ENCODE measurements around the gene SMCO3. TPM values are rescaled to one million over a fixed set of nuclear protein-coding genes. Genes with fewer than 3 reads are reported as not detected.
"Not testable (repeated sequence)": the region's sequence is repeated elsewhere in the genome, so short reads cannot be mapped to it uniquely, and the experiment has no call there.

Gene SMCO3
- total RNA-seq, 2 donors from 2014 or later: 0.57 to 1.4 TPM

- no peak for DNase-seq (ENCODE audit: low spot score)
- intact Hi-C loops (cut with DNase I): no loop called here
These were observed 33.1 kb downstream of the SMCO3 start for GRCh38 chr12:14780859-14781258.

DNA sequence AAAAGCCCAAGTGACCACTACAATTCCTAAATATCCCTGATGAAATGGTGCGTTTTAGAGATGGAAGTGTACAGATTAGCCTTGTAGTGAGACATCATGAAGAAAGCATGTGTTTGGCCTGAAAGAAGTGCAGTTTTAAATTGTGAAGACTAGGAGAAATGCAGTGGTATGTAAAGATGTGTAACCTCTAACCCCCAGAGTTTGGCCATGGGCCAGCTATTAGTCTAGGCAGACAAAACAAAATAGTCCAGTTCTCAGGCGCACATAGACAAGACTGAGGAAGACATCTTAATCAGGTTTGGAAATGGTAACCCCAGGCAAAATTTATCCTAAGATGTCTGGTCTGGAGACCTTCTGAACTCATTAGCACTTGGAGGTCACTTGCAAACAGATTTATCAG, 34.1 kb downstream of the SMCO3 start:
- no peak for DNase-seq (ENCODE audit: low spot score)
- intact Hi-C loops (cut with DNase I): no loop called here

DNA sequence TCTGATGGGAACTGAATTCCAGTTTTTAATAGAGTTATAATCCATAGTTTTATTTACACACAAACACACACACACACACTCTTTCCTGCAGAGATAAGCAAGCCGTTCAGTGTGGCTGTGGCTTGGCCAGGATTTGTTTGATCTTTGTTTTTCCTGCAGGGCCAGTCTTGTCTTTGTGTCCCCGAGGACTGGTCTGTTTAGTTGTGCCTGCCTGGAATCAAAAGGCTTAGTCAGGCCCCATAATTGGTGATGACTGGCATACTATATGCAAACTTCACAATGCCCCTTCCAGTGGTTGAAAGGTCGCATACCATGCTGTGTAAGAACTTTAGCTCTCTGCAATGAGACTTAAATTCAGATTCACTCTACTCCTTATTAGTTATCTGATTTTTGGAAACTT, 36.7 kb downstream of the SMCO3 start:
- DNase-seq (ENCODE audit: low spot score): no peak
- intact Hi-C loops (cut with DNase I): no loop called here

DNA sequence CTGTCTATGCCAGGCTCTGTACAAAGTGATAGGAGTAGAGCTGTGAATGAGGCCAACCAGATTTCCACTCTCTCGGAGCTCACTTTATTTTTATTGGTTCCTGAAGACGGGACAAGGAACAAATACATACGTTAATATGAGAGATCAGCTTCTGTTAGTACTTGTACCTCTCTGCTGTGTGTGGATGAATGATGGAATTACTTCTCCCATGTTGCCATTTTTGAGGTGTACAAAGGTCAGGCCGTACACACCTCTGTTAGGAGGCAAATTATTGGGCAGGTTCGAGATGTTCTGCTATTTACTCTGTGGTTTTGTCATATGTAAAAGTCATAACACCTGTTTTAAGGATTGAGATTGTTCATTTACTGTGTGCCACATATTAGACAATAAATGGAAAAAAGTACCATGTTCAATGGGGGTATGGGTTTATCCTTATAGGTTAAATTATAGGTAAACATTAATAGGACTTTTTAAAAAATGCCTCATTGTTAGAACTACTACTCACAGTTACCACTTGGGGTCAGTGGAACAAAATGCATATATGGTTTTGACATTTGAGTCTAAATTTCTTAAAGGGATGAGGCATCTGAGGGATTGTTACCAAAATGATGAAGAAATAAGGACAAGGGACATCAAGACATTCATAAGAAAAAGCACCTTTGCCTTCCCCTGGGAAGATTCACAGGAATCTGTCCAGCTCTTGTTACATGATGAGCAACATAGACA, 37.6 kb downstream of the SMCO3 start:
- intact Hi-C loops (cut with DNase I): no loop called here
- DNase-seq (ENCODE audit: low spot score): no peak

- intact Hi-C loops (cut with DNase I): no loop called here
- DNase-seq (ENCODE audit: low spot score): no peak
These were observed 38.4 kb downstream of the SMCO3 start for GRCh38 chr12:14775636-14775980.

GRCh38 chr12:14774906-14775635, 38.9 kb downstream of the SMCO3 start:
- intact Hi-C loops (cut with DNase I): no loop called here
- DNase-seq (ENCODE audit: low spot score): peak; percentile 84

- intact Hi-C loops (cut with DNase I): no loop called here
- DNase-seq (ENCODE audit: low spot score): peak; percentile 99
These were observed 39.7 kb downstream of the SMCO3 start for GRCh38 chr12:14774074-14774905.

GRCh38 chr12:14773685-14774073, 40.3 kb downstream of the SMCO3 start:
- no peak for DNase-seq (ENCODE audit: low spot score)
- intact Hi-C loops (cut with DNase I): no loop called here

GRCh38 chr12:14772946-14773345, 41.0 kb downstream of the SMCO3 start:
- intact Hi-C loops (cut with DNase I): no loop called here
- DNase-seq (ENCODE audit: low spot score): no peak

GRCh38 chr12:14771651-14772137, 42.3 kb downstream of the SMCO3 start:
- no peak for DNase-seq (ENCODE audit: low spot score)
- intact Hi-C loops (cut with DNase I): no loop called here

GRCh38 chr12:14770496-14771461, 43.2 kb downstream of the SMCO3 start:
- intact Hi-C loops (cut with DNase I): no loop called here
- DNase-seq (ENCODE audit: low spot score): peak; percentile 95

- peak; percentile 93 for DNase-seq (ENCODE audit: low spot score)
- intact Hi-C loops (cut with DNase I): no loop called here
These were observed 44.0 kb downstream of the SMCO3 start for GRCh38 chr12:14769969-14770495.

DNA sequence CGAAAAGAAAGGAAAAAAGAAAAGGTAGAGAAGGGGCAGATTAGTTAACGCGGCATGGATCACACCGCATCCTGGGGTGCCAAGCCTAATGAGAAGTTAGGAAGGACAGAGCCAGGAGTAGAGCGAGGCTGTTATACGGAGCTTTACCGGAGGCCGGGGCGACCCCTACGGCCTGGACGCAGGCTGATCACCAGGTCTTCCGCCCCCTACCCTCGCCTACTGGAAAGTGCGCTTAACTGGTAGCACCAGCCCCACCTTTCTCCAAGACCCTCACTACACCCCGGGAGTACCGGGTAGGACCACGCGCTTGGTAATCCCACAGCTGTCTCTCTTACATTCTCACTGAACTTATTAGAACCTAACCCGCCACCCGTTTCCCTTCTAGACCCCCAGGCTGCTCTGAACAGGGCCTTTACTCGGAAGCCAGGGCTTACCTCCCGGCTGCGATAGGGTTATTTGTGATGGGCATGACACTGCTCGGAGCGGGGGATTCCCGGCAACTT, 44.5 kb downstream of the SMCO3 start:
- DNase-seq (ENCODE audit: low spot score): no peak
- intact Hi-C loops (cut with DNase I): no loop called here

DNA sequence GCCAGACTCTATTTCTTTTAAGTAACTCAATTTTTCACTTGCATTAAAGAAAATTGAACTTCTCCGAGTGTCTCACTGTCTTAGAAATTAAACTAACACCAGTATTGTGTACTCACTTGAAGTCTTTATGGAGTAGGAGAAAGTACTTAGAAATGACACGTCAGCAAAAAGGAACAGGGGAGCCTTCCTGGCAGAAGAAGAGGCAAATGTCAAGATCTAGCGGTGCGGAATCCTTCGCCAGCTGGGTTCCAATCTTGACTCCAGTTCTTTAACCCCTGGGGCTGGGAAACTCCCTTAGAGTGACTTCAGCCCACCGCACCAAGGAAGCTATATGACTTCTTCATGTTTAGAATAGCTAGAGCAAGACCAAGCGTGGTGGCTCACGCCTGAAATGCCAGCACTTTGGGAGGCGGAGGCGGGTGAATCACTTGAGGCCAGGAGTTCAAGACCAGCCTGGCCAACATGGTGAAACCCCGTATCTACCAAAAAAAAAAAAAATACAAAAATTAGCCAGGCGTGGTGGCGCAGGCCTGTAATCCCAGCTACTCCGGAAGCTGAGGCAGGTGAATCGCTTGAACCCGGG, 45.1 kb downstream of the SMCO3 start:
- intact Hi-C loops (cut with DNase I): no loop called here
- DNase-seq (ENCODE audit: low spot score): no peak

DNA sequence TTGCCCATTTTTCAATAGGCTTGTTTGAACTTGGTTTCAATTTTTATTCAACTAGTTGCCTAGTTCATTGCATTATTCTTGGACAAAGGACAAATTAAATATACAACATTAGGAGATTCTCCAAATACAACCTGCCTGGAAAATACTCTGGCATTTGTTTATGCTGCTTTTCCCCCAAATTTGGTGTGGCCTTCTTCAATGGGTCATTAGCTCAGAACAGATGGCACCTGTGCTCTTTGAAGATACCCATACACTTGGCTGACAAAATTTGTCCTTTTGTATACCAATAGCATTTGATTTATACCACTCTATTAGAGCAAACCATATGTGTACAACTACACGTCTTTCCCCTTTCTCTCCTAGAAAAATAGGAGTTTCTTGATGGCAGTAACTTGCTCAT, 46.4 kb downstream of the SMCO3 start:
- DNase-seq (ENCODE audit: low spot score): no peak
- intact Hi-C loops (cut with DNase I): no loop called here

DNA sequence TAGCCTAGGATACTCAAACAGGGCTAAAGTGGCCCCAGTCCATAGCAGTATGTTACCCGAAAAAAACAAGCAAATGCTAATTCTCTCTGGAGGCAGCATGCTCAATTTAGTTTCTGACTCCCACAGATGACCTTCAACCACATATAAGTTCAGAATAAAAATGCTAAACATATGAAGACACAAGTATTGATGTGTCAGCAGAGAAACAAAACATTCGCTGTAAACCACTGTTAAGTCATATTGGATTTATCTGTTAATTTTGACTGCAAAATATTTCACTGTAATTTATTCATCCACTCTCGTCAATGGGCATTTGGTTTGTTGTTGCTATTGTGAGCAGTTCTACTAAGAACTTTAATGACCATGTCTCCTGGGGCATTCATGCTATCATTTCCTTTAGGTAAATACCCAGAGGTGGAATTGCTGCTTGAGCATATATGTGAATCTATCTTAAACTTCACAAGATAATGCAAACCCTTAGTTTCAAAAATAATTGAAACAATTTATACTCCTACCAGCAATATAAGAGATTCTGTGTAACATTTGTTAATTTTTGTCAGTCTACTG, 47.2 kb downstream of the SMCO3 start:
- intact Hi-C loops (cut with DNase I): no loop called here
- no peak for DNase-seq (ENCODE audit: low spot score)

- intact Hi-C loops (cut with DNase I); DNase-seq (ENCODE audit: low spot score): not testable (repeated sequence)
These were observed 48.0 kb downstream of the SMCO3 start for GRCh38 chr12:14766020-14766419.

GRCh38 chr12:14765398-14765797, 48.6 kb downstream of the SMCO3 start:
- intact Hi-C loops (cut with DNase I): no loop called here

More at GRCh38 chr12:14765398-14765797, 48.6 kb downstream of the SMCO3 start:
- DNase-seq (ENCODE audit: low spot score): no peak

Data from posterior vena cava (tissue), 2 donors.